SJCRH30 (cell line): ENCODE data around the gene C1orf122. TPM values are rescaled to one million over a fixed set of nuclear protein-coding genes. Genes with fewer than 3 reads are reported as not detected.
"Not testable (repeated sequence)": the region's sequence is repeated elsewhere in the genome, so short reads cannot be mapped to it uniquely, and the experiment has no call there.

Experiments
- DNase-seq, 2 experiments: peaks; one replicate each; pipeline ENCODE4 v3.0.0-alpha.2; 2015 to 2020
- H3K27ac ChIP-seq: fragments of 250-450 bp; sonication (Bioruptor Pico); 2 replicates; pipeline ENCODE4 v1.5.1; 2020; ENCODE audit warnings: mild to moderate bottlenecking, moderate library complexity
- H3K27me3 ChIP-seq: fragments of 250-450 bp; sonication (Bioruptor Pico); 2 replicates; pipeline ENCODE4 v1.5.1; 2020; ENCODE audit warnings: mild to moderate bottlenecking, moderate library complexity
- H3K36me3 ChIP-seq: fragments of 250-450 bp; sonication (Bioruptor Pico); 2 replicates; pipeline ENCODE4 v1.5.1; 2020; ENCODE audit warnings: mild to moderate bottlenecking, moderate library complexity
- H3K4me1 ChIP-seq: fragments of 250-450 bp; sonication (Bioruptor Pico); 2 replicates; pipeline ENCODE4 v1.5.1; 2020; ENCODE audit warnings: mild to moderate bottlenecking, moderate library complexity
- H3K4me3 ChIP-seq: fragments of 250-450 bp; sonication (Bioruptor Pico); 2 replicates; pipeline ENCODE4 v1.5.1; 2020; ENCODE audit warnings: mild to moderate bottlenecking, moderate library complexity
- H3K9me3 ChIP-seq: fragments of 250-450 bp; sonication (Bioruptor Pico); replicated peaks from 2 replicates; pipeline ENCODE4 v1.5.1; 2020; ENCODE audit warnings: mild to moderate bottlenecking, moderate library complexity
- total RNA-seq: library from RNA; depleted of rRNA; stranded (reverse); fragments of >200 nt; shearing (Covaris generic); gene quantifications from 2 replicates; pipeline ENCODE4 v1.2.3, GENCODE V29; 2014; rRNA removed

Gene C1orf122
- total RNA-seq = 31.7 and 34.0 TPM in 2 replicates

DNA sequence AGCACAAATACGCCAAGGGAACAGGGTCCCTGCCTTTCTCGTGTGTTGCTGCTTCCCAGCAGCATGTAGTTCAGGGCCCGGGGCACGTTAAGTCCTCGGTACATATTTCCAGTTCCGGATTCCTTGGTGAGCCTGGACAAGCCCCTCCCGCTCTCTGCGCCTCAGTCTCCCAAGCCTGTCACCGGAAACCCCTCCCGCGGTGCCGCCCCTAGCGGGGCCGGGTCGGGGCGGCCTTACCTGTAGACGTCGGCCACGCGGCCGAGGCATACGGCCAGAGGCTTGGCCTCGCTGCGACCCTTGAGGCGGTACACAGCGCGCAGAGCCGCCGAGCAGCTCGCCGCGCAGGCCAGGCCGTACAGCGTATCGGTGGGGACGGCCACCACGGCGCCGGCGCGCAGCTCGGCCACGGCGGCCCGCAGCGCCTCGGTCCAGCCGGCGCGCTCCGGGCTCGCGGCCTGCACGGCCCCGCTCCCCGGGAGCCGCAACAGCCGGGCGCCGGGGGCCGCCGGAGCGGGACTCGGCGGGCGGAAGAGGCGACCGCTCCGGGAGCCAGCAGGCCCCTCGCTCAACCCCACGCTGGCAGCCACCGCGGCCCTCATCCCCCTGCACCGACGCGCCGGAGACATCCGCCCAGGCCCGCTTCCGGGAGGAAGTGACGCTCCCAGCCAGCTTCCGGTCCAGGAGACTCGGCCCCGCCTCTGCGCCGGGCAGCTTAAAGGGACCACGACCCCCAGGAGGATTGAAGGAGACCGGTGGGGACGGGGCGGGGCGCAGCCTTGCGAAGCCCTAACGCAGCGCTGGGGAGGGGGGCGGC, at the start of gene C1orf122, which contains the start of gene YRDC:
Gene C1orf122 (plus strand): TSS at position 236 of the 814 bp plus-strand sequence. CDS start 615 bp downstream, outside the sequence.
Gene YRDC (minus strand): TSS at position 654 of the 814 bp plus-strand sequence. CDS start 28 bp downstream, at position 626.
- peak; percentile 96 to 97 for DNase-seq
- peaks cover 6% of the 10 kb centered on the region; the same call in 1 of the 2 replicates for H3K4me1 ChIP-seq
- no peaks in the 10 kb centered on the region for H3K27me3 ChIP-seq
- peak within 1 kb of the TSS; percentile 85 for H3K4me3 ChIP-seq
- peak within 1 kb of the TSS; percentile 66 for H3K27ac ChIP-seq
- H3K36me3 ChIP-seq = peaks cover 41% of the 10 kb centered on the region
- H3K9me3 ChIP-seq = no peaks in the 10 kb centered on the region

DNA sequence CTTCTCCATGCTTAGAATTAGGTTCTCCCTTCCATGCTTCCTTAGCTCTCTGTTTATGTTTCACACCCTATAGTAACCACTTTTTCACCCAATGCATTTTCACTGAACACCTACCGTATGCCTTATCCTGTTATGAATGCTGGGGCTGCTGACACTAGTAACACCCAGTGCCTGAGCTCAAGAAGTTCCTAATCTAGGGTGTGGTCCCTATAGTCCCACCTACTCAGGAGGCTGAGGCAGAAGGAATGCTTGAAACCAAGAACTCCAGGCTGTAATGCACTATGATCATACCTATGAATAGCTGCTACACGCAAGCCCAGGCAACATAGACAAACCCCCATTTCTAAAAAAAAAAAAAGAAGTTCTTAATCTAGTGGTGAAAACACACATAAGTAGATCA, 48.1 kb upstream of the C1orf122 start:
- no peaks in the 10 kb centered on the region for H3K36me3 ChIP-seq
- no peak for DNase-seq
- no peak overlapping the region for H3K4me3 ChIP-seq
- no peaks in the 10 kb centered on the region for H3K9me3 ChIP-seq
- H3K27ac ChIP-seq = no peak overlapping the region
- no peaks in the 10 kb centered on the region for H3K4me1 ChIP-seq
- H3K27me3 ChIP-seq = no peaks in the 10 kb centered on the region; the same call in 1 of the 2 replicates

DNA sequence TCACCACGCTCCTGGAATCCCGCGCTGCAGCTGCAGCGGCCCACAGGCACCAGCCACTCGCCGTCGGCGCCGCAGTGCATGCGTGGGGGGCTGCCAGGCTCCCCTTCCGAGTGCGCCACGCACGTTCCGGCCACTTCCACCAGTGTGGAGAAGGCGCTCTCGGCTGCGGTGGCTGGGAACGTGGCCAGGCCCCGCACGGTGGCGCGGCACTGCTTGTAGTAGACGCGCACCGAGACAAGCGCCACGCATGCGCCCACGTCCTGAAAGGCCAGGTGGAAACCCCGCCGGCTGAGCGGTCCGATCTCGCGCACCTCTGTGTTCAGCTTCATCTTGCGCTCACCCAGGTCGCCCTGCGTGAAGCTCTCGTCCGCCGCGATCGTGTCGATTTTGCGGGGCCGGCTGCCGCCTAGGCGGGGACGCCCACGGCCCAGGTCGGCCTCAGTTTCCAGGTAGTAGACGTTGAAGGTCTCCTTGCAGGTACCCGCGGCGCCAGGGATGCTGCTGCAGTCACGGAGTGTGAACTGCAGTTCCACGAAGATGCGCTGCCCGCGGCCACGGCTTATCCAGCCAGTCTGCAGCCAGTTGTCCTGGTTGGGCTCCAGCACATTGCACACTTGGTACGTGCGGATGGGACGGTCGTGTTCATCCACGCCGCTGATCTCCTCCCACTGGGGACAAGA, 46.0 kb upstream of the C1orf122 start:
- Histone ChIP-seq H3K9me3 (no peaks in the 10 kb centered on the region), H3K4me1 (no peaks in the 10 kb centered on the region), H3K27ac (no peak overlapping the region), H3K27me3 (no peaks in the 10 kb centered on the region), H3K36me3 (no peaks in the 10 kb centered on the region), H3K4me3 (no peak overlapping the region)
- DNase-seq = no peak

DNA sequence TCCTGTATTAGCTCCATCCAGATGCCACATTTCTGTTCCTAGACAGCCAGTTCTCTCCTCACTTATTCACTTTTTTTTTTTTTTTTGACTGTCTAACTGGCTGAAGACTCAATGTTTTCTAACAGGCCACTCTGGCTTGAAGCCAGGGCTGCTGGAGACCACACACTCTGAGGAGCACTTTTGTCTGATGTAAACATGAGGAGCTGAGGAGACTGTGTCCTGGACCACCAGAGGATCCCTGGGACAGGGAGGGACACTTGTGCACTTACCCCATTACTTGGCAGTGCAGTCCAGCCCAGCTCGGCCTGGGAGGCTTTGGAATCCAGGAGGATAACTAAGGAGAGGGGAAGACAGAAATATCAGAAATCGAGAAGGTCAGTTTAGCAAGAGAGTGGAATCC, 45.1 kb upstream of the C1orf122 start:
- Histone ChIP-seq H3K4me1 (no peaks in the 10 kb centered on the region), H3K9me3 (no peaks in the 10 kb centered on the region), H3K27ac (no peak overlapping the region), H3K4me3 (no peak overlapping the region), H3K27me3 (no peaks in the 10 kb centered on the region), H3K36me3 (no peaks in the 10 kb centered on the region)
- no peak for DNase-seq

DNA sequence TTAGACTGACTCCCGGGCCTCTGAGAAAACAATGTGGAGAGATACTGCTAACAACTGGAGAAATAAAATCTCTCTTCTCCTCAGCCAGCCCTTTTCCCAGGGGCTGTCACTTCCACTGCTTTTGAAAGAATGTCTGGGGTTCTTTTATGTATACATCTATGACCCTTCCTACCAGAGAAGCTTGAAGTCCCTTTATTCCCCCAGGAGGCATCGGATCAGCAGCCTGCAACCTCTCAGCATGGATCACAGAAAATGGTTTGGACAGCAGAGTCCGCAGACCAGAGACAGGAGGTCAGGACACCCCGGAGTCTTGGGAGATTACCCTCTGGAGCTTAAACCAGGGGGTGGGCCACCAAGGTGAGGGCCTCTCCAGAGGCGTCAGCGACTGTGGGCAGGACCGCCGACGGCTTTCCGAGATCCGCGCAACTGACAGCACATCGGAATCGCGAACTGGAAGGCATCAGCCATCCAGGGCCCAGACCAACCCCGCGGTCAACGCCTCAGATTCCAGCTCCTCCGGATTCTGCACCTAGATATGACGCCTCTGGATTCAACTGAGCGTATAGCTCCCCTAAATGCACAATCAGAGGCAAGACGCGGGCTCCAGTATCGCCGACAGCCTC, 43.7 kb upstream of the C1orf122 start:
- no peak overlapping the region for H3K27ac ChIP-seq
- no peaks in the 10 kb centered on the region for H3K36me3 ChIP-seq
- no peak for DNase-seq
- no peaks in the 10 kb centered on the region for H3K9me3 ChIP-seq
- no peak overlapping the region for H3K4me3 ChIP-seq
- H3K27me3 ChIP-seq = no peaks in the 10 kb centered on the region
- no peaks in the 10 kb centered on the region for H3K4me1 ChIP-seq

DNA sequence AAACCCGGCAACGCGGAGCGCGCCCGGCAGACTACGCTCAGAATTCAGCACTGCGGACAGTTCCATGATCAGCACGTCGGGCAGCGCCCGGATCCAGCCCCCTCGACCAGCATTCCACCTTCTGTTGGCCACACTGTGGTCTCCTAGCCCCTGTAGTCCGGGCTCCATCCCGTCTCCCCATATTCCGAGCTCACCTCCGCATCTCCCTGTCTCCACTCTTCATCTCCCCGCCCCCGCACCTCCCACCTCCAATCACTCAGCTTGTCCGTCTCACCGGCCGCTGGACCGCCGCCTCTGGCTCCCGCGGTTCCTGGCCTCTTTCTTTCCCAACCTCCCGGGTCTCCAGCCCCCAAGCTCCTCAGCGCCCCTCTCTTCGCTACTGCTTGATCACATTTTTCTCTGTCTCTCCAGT, 43.2 kb upstream of the C1orf122 start:
- peak; percentile 50 to 54 for DNase-seq
- Histone ChIP-seq H3K27me3 (no peaks in the 10 kb centered on the region), H3K9me3 (no peaks in the 10 kb centered on the region)

DNA sequence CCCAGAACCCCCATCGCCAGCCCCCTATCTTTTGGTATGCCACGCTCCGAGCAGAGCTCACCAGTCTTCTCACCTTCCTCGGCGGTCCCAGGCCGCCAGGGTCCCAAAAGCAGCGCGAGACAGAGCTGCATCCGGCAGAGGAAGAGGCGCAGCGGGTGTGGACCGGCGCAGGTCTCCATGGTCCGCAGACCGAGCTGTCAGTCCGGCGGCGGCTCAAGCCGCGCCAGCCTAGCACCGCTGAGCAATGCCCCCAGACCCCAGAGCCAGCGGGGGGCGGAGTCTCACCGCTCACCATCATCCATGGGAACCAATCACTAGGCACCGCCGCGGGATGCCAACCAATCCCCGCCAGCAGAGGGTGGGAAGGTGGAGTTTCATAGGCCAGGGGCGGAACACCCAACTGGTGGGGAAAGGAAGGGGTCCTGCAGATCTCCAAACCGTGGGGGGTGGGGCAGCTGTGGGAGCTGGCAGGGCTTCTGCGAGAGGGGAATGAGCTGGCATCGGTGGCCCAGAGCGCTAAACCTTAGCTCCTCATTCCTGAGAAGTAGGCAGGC, 42.6 kb upstream of the C1orf122 start, which contains the start of gene EPHA10:
Gene EPHA10 (minus strand): TSS at position 233 of the 554 bp plus-strand sequence. CDS start 54 bp downstream, at position 179.
- no peaks in the 10 kb centered on the region for H3K27me3 ChIP-seq
- no peak for DNase-seq

More for the DNA sequence above, 43.2 kb upstream of the C1orf122 start:
- Histone ChIP-seq H3K4me3 (no peak overlapping the region), H3K4me1 (no peaks in the 10 kb centered on the region), H3K27ac (no peak overlapping the region), H3K36me3 (no peaks in the 10 kb centered on the region)

DNA sequence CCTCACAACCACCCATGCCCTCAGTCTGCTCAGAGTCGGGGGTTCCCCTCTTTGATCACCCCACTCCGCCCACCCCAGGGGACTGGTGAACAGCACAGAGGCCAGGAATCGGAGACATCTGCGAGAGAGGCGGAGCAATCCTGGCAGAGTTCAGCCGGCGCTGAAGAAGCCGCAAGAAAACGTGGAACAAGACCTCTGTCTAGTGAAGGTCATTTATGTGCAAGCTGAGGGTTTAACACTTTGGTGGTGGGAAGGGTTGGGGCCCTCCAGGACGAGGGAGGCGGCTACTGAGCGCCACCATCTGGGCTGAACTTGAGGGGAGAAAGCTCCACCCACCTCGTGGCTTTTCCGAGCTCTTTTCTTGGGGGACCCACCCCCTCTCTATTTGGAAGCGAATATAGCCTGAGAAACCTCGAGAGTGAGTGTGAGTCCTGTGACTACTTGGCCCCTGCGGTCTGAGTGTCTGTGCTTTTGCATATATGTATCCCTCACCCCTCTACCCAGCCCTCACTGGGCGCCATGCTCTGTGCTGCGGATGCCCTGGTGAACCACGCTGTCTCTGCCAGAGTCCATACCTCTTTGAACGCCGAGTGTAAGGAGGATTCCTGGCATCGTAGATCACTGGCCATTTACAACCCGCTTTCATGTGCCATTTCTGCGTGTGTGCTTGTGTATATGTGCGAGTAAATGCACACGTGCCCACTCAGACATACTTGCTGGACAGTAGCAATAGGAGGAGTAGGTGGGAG, 41.5 kb upstream of the C1orf122 start:
- H3K36me3 ChIP-seq = no peaks in the 10 kb centered on the region
- H3K9me3 ChIP-seq = no peaks in the 10 kb centered on the region
- no peak overlapping the region for H3K27ac ChIP-seq
- H3K4me3 ChIP-seq = no peak overlapping the region
- no peak for DNase-seq
- no peaks in the 10 kb centered on the region for H3K27me3 ChIP-seq
- H3K4me1 ChIP-seq = no peaks in the 10 kb centered on the region

More for the DNA sequence above, 42.6 kb upstream of the C1orf122 start, which contains the start of gene EPHA10:
- H3K36me3 ChIP-seq = no peaks in the 10 kb centered on the region
- H3K4me1 ChIP-seq = no peaks in the 10 kb centered on the region
- no peak within 1 kb of the TSS for H3K27ac ChIP-seq
- H3K4me3 ChIP-seq = no peak within 1 kb of the TSS
- H3K9me3 ChIP-seq = no peaks in the 10 kb centered on the region

DNA sequence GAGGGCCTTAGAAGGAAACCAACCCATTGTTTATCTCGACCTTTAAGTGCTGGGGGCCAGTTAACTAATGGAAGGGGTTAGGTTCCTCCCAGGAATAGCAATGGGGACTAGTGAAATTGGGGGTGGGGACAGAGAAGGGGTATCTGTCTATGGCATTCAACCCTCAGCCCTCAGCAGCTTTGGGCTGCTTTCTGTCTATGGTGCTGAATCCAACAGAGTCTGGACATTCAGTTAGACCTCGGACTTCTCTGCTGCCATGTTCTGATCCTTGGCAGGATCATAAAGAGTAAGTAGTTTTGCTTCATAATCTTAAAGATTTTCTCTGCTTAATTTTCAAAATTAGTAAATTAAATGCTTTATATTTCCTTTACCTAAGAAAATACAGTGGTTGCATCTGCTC, 40.1 kb upstream of the C1orf122 start:
- H3K27me3 ChIP-seq = no peaks in the 10 kb centered on the region
- no peak for DNase-seq

DNA sequence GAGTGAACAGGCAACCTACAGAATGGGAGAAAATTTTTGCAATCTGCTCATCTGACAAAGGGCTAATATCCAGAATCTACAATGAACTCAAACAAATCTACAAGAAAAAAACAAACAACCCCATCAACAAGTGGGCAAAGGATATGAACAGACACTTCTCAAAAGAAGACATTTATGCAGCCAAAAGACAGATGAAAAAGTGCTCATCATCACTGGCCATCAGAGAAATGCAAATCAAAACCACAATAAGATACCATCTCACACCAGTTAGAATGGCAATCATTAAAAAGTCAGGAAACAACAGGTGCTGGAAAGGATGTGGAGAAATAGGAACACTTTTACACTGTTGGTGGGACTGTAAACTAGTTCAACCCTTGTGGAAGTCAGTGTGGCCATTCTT, 36.1 kb upstream of the C1orf122 start:
- H3K4me1 ChIP-seq, H3K27me3 ChIP-seq, DNase-seq, H3K4me3 ChIP-seq, H3K27ac ChIP-seq, H3K9me3 ChIP-seq, H3K36me3 ChIP-seq: not testable (repeated sequence)

More for the DNA sequence above, 40.1 kb upstream of the C1orf122 start:
- no peaks in the 10 kb centered on the region for H3K4me1 ChIP-seq
- no peak overlapping the region for H3K4me3 ChIP-seq
- H3K27ac ChIP-seq = no peak overlapping the region
- no peaks in the 10 kb centered on the region for H3K36me3 ChIP-seq
- no peaks in the 10 kb centered on the region for H3K9me3 ChIP-seq

DNA sequence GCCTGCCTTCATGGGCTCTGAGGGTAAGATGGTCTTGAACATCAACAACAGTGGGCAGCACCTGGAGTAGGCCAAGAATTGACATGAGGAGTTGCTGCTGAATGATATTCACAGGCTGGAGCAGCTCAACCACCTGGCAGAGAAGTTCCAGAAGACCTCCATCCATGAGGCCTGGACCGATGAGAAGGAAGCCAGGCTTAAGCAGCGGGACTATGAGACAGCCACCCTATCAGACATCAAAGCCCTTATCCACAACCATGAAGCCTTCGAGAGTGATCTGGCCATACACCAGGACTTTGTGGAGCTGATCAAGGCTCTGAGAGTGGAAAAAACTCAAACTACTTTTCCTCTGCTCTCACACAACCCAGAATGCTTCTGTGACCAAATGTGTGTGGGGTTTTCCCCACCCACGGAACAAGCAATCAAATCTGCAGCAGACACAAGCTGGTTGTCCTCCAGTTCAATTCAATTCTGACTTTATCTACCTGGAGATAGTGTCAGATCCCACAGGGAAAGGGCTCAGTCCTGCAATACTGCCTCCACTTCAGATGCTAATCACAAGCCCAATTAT, 30.6 kb upstream of the C1orf122 start:
- no peak overlapping the region for H3K4me3 ChIP-seq
- no peaks in the 10 kb centered on the region for H3K9me3 ChIP-seq
- peaks cover 6% of the 10 kb centered on the region; the same call in 1 of the 2 replicates for H3K27me3 ChIP-seq
- H3K27ac ChIP-seq = no peak overlapping the region
- H3K36me3 ChIP-seq = no peaks in the 10 kb centered on the region
- no peak for DNase-seq
- no peaks in the 10 kb centered on the region for H3K4me1 ChIP-seq

DNA sequence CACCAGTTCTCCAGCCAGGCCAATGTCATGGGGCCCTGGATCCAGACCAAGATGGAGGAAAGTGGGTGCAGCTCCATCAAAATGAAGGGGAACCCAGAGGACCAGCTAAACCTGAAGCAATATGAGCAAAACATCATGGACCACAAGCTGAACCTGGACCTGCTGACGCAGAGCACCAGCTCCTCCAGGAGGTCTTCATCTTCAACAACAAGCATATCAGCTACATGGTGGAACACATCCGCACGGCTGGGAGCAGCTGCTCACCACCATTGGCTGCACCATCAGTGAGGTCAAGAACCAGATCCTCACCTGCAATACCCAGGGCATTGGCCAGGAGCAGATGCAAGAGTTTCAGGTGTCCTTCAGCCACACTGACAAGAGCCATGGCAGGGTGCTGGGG, 28.9 kb upstream of the C1orf122 start:
- H3K36me3 ChIP-seq = no peaks in the 10 kb centered on the region
- H3K27ac ChIP-seq = no peak overlapping the region
- H3K4me3 ChIP-seq = no peak overlapping the region
- peaks cover 8% of the 10 kb centered on the region; the same call in 1 of the 2 replicates for H3K27me3 ChIP-seq
- DNase-seq = no peak
- H3K9me3 ChIP-seq = no peaks in the 10 kb centered on the region
- no peaks in the 10 kb centered on the region for H3K4me1 ChIP-seq

DNA sequence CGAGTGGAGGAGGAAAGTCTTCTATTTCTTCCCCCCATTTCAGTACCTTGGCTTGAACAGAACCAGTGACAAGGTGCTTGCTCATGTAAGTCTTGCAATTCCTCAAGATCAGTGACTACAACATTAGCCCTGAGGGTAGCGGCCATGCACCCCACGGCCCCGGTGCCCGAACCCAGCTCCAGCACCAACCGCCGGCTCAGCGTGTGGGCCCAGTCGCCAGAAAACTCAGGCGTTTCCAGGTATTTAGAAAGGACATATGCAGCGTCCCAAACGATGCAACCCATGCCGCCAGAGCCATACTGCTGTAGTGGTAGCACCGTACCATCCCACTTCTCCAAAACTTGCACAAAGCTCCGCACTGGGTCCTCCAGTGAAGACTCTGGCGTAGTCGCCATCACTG, 25.1 kb upstream of the C1orf122 start:
- DNase-seq = no peak
- H3K4me1 ChIP-seq = no peaks in the 10 kb centered on the region
- no peak overlapping the region for H3K4me3 ChIP-seq
- H3K27ac ChIP-seq = no peak overlapping the region
- peaks cover 12% of the 10 kb centered on the region; the same call in 1 of the 2 replicates for H3K27me3 ChIP-seq
- no peaks in the 10 kb centered on the region for H3K36me3 ChIP-seq
- H3K9me3 ChIP-seq = no peaks in the 10 kb centered on the region
